ENCODE results near the gene DPF3.
"Not testable (repeated sequence)": the region's sequence is repeated elsewhere in the genome, so short reads cannot be mapped to it uniquely, and the experiment has no call there.

DPF3 gene

DNA sequence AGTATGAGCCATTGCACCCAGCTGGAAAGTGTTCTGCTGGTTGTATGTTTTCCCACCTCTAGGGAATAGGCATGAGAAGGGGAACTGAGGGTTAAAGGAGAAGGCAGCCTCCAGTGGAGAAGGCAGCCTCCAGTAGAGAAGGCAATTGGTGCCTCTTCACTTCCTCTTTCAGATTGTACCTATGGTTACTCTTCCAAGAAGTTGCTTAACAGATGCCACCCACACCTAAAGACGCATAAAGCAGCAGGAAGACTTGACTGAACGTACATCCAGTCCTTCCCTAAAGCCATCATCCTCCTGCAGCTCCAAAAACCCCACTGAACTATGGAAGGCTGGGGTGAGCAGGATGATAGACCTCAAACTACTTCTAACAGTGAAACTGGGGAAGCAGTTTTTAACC lies 13.1 kb downstream of the DPF3 start:
- no peak for DNase-seq (ENCODE audit: low spot score)

DNA sequence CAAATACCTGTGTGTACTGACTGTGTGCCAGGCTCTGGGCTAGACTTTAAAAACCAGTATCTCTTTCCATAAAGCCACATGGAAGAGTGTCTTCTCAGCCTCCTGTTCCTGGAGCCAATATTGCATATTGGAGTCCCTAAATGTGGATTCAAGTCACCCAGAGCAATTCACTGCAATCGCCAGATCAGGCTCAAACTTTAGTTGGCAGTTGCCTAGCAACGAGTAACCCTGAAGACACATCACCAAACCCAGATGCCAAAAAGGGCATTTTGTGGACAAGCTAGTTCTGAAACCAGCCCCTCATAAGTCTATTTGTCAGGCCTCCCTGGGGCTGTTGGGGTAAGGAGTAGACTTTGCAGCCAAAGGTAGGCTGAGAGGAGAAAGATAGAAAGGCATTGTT lies 13.7 kb downstream of the DPF3 start:
- DNase-seq (ENCODE audit: low spot score), result no peak

DNA sequence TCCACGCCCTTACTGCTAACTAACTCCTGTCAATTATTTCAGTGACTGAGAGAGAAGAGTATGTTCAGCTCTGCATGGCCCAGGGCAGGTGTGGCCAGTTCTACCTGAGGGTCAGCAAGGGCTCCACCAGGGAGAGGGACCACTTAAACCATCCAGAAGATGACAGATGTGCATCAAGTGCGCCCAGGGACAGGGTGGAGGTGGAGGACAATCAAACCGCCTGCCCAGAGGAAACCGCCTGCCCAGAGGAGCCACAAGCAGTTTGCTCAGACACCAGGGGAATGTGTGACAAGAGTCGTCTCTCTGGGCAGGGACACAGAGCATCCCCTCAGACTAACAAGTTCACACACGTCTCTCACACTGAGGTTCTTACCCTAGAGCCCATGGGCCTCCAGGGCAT lies 14.5 kb downstream of the DPF3 start:
- no peak for DNase-seq (ENCODE audit: low spot score)

DNA sequence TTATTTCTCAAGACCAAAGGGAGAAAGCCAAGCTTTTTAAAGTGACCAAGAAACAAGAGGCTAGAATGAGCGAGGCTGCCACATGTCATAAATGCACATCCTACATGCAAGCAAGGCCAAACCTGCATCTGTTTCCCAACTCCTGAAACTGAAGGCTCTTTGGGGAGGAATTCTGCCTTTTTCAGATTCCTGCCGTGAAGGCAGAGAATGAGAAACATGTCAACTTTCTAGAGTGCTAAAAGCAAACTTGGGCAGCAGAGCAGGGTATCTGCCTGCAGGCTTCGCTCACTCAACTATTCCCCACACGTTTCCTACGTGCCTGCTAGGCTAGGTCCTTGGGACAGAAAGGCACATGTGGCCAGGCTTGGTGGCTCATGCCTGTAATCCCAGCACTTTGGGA lies 15.2 kb downstream of the DPF3 start:
- DNase-seq (ENCODE audit: low spot score), result no peak

DNA sequence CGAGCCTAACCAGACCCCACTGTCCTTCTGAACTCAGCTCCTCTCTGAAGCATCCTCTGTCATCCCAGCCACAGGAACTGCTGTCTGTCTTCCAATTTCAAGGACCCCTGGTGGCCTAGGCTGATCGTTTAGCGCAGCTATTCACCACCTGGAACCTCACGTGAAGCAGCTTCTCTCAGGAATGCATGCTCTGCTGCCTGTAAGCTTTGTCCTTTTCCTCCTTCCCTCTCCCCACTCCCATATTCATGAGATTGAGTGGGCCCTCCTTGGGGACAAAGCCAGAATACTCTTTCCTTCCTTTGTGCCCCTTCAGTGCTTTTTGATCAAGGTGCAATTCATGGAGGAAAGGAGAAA lies 17.2 kb downstream of the DPF3 start:
- DNase-seq (ENCODE audit: low spot score), result no peak

DNA sequence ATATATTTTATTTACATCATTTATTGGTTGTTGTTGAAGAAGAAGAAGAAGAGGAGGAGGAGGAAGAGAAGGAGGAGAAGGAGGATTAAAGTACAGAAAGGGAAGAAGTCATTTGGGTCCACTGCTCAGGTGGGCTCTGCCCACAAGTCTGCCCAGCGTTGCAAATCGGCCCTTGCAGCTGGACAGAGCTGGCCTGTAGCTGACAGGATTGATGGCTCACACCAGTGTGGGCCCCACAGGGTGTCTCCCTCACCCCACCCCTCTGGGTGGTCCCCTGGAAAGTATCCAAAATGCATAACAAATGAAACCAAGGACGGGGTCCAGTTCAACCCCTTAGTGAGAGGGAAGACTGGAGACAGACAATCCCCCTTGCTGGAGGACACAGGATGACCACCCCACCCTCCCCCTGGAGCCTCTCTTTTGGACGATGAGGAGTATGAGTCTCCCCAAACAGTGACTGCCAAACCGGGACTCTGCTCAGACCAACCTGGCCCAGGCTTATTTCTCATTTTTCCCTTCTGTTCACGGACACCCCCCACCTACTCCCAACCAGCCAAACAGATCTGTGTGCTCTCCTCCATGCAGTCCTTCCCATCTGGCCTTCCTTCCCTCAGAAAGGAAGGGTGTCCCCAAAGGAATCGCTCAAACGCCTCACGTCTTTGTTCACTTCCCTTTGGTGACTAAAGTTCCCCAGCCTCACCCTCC lies 17.7 kb downstream of the DPF3 start:
- no peak for DNase-seq (ENCODE audit: low spot score)

DNA sequence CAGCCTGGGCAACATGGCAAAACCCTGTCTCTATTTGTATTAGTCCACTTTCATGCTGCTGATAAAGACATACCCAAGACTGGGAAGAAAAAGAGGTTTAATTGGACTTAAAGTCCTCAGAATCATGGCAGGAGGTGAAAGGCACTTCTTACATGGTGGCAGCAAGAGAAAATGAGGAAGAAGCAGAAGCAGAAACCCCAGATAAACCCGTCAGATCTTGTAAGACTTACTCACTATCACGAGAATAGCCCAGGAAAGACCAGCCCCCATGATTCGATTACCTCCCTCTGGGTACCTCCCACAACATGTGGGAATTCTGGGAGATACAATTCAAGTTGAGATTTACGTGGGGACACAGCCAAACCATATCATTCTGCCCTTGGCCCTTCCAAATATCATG lies 23.0 kb downstream of the DPF3 start:
- not testable (repeated sequence) for DNase-seq (ENCODE audit: low spot score)

DNA sequence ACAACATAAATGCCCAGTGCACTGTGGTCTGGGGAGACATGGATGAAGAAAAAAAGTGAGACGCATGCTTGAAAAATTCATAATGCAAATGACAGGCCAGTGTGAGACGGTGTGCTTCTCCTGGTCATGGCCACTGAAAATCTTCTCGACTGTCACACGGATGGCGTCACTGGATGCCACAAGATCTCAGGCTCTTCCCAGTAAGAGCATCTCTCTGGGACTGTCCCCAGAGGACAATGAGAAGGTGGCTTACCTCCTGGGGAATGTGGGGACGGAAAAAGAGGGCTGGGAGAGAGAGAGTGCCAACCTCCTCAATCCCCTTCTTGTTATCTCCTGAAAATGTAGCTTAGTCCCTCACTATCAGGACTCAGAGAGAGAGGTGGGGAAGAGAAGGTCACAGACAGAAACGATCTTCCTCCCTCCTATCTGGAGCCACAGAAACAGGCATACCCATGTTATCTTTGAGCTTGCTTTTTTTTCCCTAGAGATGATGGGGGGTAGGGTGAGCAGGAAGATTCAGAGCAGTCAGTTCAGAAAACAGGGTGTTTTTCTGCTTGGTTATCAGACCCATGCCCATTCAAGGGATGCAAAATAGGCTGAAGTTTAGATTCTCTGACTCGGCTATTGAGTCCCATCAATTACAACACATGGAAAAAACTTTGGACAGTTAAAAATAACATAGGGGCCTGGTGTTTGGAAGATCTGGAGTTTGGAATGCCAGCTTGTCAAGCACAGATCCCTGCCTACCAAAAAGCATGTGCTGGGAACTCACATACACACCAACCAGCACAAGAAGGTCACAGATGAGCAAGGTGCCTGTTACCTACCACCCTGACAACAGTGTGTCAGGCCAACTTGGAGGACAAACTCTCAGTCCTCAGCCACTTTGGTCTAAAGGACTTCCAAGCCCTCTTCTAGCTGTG lies 24.2 kb downstream of the DPF3 start:
- DNase-seq (ENCODE audit: low spot score), result peak; percentile 14

DNA sequence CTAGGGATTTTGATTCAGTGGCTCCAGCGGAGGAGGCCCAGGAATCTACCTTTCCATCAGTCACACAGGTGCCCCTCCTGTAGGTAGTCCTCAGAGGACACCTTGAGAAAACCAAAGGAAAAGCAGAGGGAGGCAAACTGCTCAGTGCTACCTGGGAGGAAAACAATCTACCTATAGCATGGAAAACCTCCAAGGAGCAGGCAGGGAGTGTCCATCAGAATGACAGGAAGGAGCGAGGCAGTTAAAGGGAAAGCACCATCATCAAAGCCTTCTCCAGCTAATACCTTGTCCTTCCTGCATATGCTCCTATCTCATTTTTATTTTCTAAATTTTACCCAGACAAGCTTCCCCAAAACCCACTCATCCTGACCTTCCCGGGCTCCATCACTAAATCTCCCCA lies 25.4 kb downstream of the DPF3 start:
- no peak for DNase-seq (ENCODE audit: low spot score)

DNA sequence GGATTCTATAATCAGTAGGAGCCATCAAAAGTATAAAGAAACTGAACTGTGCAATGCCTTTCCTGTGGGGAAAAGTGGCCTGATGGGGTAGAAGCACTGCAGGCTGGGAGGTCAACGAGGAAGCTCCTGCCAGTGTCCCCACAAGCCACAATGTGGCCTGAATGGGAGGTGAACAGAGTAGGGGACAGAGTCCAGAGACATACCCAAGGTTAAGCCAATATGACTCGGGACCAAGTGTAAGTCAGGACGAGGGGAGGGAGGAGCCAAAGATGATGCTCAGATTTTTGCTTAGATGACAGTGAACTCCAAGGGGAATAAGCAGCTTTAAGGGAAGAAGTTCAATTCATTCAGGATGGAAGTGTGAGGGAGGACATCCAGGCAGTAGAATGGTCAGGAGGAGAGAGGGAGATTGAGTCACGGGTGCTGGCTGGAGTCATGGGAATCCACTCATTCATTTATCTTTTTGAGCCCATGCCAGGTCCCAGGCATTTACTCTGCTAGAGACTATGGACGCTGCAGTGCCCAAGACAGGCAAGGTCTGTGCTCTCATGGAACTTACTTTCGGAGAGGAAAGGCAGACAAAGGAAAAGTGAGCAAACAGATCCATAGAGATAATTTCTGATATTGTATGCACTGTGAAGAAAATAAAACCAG lies 29.1 kb downstream of the DPF3 start:
- no peak for DNase-seq (ENCODE audit: low spot score)

DNA sequence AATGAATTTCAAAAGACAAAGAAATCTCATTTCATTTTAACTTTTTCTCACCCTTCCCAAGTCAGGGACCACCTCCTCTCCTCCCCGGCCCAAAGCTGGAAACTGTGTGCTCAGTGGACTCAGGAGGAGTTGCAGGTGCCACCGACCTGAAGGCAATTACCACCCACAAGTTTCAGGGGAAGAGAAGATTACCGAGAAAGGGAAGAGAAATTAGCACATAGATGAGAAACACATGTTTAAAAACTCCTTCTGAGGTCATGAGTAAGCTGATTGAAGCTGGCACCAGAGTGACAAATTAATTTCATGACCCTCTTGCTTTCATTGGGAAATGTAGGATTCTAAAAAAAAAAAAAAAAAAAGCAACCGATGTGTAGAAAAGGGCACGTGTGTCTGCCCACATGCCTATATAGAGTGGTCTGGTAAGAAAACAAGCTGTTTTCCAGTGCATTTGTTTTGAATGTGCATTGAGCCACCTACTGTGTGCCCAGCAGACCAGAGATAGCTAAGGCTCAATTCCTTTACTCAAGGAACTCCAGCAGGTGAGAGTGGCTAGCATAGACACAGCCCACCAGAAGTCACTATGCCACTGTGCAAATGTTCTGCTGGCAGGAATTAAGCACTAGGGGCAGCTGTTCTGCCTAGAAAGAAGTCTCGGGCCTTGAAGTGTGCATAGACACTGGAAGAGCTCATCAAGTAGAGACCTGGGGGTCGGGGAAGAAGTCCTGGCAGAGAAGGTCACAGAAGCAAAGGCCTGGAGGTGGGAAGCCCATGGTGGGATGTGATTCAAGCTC lies 30.5 kb downstream of the DPF3 start:
- DNase-seq (ENCODE audit: low spot score), result no peak

DNA sequence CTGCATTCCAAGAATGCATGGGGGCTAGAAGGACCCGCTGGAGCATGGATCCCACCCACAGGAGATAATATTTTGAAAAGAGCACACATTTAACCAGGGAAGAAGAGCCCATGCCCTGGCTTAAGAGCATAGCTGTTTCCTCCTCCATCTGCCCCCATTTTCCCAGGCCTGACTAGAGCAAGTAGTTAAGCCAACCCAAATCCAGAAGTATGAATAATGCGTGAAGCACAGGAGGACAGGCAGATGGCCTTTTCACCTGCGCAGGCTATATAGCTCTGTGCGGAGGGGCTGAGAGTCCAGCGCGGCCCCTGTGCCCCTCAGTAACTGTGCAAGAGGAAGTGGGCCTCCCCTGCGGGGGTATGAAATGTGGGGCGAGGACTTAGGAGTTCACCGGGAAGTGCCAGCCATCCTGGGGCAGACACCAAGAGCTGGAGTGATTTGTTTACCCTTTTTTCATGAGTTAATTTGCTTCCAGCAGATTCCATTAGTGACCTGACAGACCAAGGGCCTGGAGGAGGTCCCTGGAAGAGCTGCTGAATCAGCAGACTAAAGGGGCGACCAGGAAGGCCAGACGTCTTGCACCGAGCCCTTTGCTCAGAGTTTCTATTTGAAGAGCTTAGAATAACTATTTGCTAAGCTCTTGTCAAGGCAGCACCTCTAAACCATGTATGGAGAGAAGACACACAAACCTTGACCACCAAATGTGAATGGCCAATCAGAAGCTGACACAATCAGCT lies 37.2 kb downstream of the DPF3 start:
- DNase-seq (ENCODE audit: low spot score), result no peak

DNA sequence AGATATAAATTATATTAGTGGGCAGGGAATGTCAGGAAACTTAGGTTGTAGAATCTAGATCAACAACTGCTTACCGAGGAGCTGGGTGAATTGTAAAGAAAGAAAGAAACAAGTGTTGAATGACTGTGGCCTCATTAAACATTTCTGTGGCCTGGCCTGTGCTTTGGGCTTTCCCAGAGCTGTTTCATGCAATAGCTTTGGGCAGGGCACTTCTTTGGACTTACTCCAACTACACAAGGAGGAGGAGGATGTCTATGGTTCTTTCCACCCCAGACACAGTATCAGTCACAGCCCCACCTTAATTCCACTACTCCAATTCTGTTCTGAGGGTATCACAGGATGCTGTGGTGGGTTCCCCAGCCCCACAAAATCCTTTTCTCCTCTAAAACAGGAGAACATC lies 38.0 kb downstream of the DPF3 start:
- DNase-seq (ENCODE audit: low spot score), result no peak

DNA sequence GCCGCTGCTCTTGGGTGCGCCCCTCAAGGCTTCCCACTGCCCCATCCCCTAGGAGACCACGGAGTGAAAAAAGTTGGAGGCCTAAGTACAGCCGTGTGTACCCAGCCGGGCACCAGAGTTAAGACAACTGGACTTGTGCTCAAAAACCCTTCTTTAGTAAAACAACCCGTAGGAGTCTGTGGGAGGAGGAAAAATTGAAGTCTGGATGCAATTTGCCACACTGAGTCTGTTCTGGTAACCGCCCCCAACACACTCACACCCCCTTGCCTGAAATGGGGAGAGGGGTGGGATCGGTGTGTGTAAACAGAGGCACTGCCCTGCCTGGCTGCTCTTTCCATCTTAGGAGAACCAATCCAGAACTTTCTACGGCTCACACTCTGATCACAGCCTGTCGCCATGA lies 41.7 kb downstream of the DPF3 start:
- no peak for DNase-seq (ENCODE audit: low spot score)

DNA sequence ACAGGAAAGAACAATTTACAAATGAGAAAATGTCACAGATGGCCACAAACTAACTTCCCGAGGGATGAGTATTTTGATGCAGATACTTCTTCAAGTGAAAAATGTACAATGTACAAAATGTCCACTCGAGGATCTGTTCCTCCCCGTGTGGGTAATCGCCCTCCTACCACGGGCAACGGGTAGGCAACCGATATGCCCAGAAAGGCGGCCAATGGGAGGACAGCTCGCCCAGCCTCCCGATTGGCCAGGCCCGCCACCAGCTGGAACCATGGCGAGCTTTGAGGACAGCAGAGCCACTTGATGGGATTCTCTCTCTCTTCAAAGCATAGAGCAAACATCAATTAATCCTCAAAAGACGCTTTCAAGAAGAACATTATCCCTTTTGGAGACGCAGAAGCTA lies 42.3 kb downstream of the DPF3 start:
- no peak for DNase-seq (ENCODE audit: low spot score)

DNA sequence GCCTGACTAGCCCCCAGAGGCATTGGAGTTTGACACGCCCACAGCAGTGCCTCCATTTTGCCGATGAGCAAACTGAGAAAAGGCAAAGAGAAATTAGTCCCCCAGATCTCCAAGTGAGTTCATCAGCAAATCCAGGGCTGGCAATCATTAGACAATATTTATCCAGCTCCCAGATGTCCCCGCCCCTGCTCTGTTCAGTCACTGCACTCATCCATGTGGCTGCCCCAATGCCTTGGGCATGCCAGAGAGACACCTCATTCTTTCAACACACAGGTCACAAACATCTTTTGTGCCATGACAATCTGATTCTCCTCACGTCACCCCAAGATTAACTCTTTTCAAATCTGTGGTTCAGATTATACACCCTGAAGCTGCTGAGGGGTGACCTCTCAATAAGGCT lies 43.5 kb downstream of the DPF3 start:
- no peak for DNase-seq (ENCODE audit: low spot score)

DNA sequence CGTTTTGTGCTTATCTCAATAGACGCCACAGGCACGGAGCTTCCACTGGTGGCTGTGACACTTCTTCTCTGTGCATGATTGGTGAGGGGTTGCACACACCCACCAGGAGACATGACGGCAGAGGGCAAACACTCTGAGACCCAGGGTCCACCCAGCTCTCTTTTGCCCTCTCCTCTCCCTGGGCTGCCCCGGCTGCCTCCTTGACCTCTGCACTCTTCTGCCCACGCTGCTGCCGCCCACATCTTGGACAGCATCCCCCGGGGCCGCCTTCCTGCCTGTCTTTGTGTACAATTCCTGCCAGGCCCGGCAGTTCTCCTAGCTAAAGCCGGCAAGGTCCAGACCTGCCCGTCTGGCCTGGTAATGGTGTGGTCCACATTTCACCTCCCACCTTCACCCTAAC lies 44.7 kb downstream of the DPF3 start:
- no peak for DNase-seq (ENCODE audit: low spot score)

DNA sequence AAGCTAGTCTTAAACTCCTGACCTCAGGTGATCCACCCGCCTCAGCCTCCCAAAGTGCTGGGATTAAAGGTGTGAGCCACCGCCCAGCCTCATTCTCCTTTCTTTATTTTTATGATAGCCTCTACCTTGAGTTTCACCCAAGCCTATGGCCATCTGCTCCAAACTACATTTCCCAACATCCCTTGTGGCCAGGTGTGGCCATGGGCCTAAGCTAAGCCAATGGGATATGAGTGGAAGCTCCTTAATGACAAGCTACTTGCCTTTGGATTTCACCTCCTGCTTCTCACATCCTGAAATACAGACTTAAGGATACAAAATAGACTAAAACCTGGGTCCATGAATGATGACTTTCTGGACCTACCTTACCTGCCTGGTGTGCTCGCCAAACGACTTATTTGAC lies 46.2 kb downstream of the DPF3 start:
- no peak for DNase-seq (ENCODE audit: low spot score)

DNA sequence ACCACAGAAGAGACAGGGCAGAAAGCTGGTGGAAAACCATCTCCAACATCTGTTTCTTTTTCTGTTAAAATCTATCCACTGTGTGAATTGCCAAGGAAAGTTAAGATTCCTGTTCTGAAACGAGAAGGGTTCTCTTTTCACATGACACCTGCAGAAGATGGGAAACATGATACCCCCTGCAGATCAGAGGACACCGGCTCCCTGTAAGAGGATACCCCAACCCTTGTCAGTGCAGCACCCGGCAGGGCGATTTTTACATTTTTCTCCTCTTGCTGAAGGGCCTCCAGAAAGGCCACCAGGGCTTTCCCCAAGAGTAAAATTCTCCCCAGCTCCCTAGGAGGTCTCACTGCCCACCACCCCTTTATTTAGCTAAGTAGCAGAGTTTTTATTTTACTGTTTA lies 48.2 kb downstream of the DPF3 start:
- no peak for DNase-seq (ENCODE audit: low spot score)

DNA sequence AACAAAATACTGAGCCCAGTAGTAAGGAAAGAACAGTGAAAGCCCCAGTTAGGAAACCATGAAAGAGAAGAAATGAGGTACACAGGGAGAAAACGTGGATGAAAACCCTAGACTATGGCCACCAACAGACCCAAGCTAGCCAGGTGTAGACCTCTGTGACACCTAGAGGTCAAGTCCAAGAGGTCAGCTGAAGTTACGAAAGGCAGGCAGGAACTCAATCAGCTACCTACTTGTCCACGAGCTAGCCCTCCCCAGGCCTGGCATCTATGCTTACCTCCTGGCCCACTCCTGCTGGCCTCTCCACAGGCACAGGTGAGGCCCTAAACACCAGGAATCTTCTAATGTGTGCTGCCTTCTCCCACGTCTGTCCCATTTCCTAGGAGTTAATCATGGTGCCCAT lies 48.7 kb downstream of the DPF3 start:
- no peak for DNase-seq (ENCODE audit: low spot score)

DNA sequence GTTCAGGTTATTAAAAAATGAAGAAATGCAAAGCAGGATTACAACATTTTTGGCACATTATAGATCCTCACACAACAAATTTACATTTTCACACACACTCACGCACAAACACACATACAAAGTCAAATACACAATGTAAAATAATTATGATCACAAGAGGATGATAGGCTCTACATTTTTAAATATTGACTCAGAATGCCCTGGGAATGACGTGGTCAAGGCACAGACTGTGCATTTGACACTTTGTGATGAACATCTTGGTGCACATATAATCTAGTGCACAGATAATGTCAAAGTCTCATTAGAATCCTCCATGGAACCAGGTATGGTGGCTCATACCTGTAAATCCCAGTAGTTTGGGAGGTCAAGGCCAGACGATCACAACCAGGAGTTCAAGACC lies 49.4 kb downstream of the DPF3 start:
- DNase-seq (ENCODE audit: low spot score), result no peak
